Right hindlimb (tissue), 1 donor: ENCODE measurements around the gene RNF2.

Experiments
- DNase-seq: peaks from one replicate; pipeline ENCODE4 v3.0.0-alpha.2; 2018

RNF2 gene

DNA sequence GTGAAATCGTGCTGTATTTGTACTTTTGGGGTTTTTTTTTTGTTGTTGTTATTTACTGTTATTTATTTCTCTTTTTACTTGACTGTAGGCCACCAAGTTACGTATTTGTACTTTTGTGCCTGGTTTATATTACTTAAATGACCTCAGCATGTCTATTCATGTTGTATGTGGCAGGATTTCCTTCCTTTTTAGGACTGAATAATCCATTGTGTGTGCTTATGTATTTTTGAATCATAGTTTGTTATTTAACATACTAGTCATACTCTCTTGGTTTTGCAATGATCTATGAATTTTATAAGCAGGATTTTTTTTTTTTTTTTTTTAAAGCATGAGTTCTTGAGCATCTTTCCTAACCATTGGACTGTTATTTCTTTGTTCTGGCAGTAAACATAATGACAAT is 51.2 kb downstream of the RNF2 start:
- no peak for DNase-seq

DNA sequence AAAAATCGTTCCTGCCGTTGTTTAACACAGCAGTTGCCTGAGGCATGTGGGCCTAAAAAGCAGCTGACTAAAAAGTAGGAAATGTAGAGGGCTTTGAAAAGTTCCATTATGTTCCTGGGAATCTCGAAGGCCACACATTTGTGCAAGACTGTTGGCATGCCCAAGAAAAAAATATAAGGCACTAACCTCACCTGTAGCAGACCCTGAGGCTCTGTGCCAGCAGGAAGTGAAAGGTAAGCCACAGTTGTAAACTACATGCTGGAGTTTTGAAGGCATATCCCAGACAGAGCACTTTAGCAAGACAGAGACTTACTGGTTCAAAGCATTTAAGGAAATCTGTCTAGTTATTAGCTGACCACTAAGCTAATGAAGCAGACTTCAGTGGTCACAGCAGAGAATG is 58.7 kb downstream of the RNF2 start:
- no peak for DNase-seq

DNA sequence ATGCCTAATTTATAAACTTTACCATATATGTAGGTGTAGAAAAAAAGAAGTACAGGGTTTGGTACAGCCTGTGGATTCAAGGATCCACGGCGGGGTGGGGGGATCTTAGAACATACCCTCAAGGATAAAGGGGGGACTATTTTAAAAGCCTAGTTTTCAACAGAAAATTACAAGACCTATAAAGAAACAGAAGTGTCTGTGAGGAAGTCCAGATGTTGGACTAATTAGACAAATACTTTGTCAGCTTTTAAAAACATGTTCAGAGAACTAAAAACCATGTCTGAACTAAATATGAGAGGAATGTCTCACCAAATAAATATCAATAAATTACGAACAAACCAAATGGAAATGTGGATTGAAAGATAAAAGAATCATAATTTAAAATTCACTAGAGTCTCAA is 59.8 kb downstream of the RNF2 start:
- DNase-seq: no peak

DNA sequence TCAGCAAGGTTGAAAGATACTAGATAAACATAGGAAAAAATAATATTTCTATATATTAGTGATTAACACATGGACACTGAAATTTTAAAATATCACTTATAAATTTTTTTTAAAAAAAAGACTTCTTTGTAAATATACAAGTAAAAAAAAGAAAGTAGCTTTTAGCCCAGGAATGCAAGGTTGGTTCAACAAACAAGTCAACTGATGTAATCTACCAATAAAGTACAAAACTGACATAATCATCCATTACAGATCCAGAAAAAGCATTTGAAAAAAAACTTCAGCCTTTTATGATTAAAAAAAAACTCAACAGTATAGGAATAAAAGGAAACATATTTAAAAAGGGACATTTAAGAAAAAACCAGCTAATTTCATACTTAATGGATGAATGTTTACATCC is 63.0 kb downstream of the RNF2 start:
- no peak for DNase-seq

DNA sequence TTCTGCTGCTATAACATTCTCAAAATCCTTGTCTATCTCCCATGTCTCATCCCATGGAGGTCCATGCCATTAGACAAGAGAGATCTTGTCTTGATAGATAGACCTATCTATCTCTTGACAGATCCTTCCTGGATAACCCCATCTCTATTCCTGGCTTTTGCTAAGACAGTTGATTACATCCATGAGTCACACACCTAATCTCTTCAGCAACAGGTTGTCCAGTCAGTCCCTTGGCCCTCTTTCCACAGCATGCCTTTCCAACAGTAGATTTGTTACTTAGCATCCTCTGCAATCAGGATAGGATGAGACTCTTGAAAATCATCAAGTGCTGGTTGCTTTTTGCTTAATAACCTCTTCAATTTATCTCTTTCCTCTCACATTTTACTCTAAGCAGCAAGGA is 64.8 kb downstream of the RNF2 start:
- DNase-seq: no peak

DNA sequence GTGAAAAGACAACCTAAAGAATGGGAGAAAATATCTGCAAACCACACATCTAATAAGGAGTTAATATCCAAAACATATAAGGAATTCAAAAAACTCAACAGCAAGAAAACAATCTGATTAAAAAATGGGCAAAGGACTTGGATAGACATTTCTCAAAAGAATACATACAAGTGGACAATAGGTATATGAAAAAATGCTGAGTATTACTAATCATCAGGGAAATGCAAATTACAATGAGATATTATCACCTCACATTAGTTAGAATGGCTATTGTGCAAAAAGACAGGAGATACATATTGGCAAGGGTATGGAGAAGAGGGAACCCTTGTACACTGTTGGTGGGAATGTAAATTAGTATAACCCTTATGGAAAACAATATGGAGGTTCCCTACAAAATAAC is 66.5 kb downstream of the RNF2 start:
- DNase-seq: no peak

DNA sequence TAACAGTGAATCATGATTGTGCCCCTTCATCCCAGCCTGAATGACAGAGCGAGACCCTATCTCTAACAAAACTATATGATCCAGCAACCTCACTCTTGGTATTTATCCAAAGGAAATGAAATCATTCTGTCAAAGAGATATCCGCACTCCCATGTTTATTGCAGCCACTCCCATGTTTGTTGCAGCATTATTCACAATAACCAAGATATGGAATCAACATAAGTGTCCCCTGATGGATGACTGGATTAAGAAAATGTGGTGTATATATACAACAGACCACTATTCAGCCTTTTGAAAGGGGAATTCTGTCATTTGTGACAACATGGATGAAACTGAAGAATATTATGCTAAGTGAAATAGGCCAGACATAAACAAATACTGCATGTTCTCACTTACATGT is 67.0 kb downstream of the RNF2 start:
- no peak for DNase-seq

DNA sequence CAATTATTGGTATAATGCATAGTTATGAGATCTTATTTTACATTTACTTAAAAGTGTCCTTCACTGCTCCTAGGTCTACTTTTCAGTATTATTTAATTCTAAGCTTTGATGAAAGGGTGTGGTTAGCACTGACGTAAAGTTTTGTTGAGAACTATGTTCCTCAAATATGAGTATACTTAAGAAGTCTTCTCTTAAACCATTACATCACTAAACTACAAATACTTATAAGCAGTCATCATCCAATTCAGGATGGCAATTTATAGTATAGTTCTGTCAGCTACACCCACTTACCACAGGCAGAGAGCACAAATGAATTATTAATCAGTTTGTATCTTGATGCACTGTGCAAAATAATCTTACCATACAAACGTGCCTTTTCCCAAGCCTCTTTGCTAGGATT is 84.3 kb downstream of the RNF2 start:
- no peak for DNase-seq

DNA sequence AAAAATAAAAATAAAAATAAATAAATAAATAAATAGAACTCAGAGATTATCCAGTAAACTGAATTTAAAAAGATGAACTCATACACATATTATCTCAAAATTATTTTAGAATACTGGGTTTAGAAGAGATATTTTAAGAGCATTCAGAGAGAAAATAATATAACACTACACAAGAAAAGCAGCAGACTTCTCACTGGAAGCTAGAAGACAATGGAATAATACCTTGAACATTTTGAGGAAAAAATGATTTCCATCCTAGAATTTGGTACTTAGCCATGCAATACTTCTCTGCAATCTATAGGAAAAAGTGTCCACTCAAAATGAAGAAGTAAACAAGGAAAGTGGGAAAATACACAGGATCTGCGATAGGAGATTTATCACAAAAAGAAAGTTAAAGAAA is 87.2 kb downstream of the RNF2 start:
- no peak for DNase-seq

DNA sequence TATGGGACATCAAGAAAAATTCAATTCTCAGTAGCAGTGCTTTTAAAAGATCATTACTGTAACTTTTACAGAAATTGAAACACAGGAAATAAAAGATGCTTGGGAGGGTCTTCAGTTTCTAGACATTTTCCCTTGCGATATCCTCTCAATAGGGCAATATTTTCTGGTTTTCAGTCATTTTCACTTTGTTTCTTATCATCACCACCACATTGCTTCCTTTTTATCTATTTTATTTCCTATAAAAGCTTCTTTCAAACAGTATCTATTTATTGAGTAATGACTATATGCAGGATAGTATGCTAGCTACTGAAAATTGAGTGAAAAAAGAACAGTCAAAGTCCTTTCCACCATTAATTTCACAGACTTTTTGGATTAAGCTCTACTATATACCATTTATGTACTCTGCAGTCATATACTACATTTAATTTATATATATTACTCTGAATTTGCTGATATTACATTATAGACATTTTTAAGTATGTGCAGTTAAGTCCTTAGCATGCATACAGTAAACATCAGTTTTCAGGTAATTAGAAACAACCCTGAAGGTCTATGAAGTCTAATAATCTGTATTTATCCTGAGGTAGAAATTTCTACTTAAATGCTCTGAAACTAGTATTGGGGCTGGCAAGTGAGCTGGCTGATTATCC is 92.7 kb downstream of the RNF2 start:
- no peak for DNase-seq

DNA sequence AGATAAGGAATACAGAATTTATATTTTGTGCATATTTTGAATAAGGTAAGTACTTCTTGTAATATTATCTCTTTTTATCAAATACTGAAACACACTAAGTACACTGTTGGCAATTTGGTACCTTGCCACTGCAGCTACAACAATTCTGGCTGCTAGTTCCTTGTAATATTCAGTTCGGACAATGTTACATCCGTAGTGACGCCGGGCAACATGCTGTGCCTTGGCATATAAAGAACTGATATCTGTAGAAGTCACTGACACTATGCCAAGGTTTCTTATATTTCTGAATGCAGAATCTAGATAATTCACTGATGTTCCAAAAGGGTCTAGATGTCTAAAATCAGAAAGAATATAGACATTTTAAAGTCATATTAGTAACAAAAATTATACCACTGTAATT is 93.9 kb downstream of the RNF2 start:
- no peak for DNase-seq

DNA sequence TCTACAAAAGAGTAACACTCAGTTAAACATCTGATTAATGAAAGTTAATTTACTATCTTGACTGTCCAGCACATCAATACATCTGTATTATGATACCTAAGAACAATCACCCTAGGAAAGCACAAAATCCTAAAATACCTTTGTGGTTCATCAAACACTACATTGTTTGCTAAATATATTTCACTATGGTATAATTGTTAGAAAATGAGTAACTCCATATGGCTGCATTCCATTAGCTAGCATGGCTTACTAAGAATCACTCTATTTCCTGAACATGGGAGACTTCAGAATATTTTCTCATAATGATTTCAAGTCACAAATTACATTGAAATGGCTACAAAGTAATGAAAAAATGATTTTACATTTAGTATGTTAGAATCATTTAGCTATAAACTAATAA is 98.9 kb downstream of the RNF2 start:
- DNase-seq: no peak

DNA sequence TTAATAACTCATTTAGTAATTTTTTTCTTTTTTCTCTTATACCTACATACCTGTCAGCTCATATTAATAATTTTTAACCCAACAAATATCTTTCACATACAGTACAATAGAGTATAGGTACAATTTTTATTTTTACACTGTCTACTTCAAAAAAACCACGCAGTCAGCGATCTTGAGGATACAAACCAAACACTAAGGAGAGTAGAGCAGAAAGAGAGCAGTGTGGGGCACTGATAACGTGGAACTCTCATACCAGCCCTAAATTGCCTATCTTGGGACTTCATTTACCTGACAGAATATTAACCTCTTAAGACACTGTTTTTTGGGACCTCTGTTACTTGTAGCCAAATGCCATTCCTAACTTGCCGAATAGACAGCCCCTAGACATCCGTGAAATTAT is 105.9 kb downstream of the RNF2 start:
- no peak for DNase-seq
